HAP-1 (cell line): ENCODE data around the gene COL25A1.
A peak's percentile ranks its signal among the peaks of the same experiment; 100 is the strongest.

Experiments used
- DNase-seq, 2 experiments: peaks; one replicate each; pipeline ENCODE4 v3.0.0-alpha.2; 2016 to 2020; ENCODE audit warnings: low spot score in 2 of 2
- H3K27me3 ChIP-seq: fragments of 250-450 bp; sonication (Bioruptor Pico); 2 replicates; pipeline ENCODE4 v1.5.1; 2020; ENCODE audit warnings: low read depth, mild to moderate bottlenecking, moderate library complexity
- H3K36me3 ChIP-seq: fragments of 250-450 bp; sonication (Bioruptor Pico); replicated peaks from 2 replicates; pipeline ENCODE4 v1.5.1; 2020; ENCODE audit warnings: mild to moderate bottlenecking
- H3K4me1 ChIP-seq: fragments of 250-450 bp; sonication (Bioruptor Pico); 2 replicates; pipeline ENCODE4 v1.5.1; 2020; ENCODE audit warnings: mild to moderate bottlenecking
- H3K4me3 ChIP-seq: fragments of 250-450 bp; sonication (Bioruptor Pico); 2 replicates; pipeline ENCODE4 v1.5.1; 2020; ENCODE audit warnings: mild to moderate bottlenecking, moderate library complexity
- H3K9me3 ChIP-seq: fragments of 250-450 bp; sonication (Bioruptor Pico); 2 replicates; pipeline ENCODE4 v1.5.1; 2020; ENCODE audit warnings: mild to moderate bottlenecking, moderate library complexity
- in situ Hi-C: fragments of 300-500 bp; cut with MboI; formaldehyde crosslinking; loops from 3 replicates; pipeline ENCODE4 v1.14.3; 2020; ENCODE audit warnings: low sequenced_read_pairs, inconsistent platforms, mixed read lengths

Gene COL25A1

GRCh38 chr4:108902769-108903168, 399.7 kb downstream of the COL25A1 start:
- in situ Hi-C loops: no loop called here
- H3K27me3 ChIP-seq: no peaks in the 10 kb centered on the region
- no peak for DNase-seq
- H3K9me3 ChIP-seq: no peaks in the 10 kb centered on the region
- H3K4me3 ChIP-seq: no peak overlapping the region
- H3K4me1 ChIP-seq: peaks cover 10% of the 10 kb centered on the region
- no peaks in the 10 kb centered on the region for H3K36me3 ChIP-seq

DNA sequence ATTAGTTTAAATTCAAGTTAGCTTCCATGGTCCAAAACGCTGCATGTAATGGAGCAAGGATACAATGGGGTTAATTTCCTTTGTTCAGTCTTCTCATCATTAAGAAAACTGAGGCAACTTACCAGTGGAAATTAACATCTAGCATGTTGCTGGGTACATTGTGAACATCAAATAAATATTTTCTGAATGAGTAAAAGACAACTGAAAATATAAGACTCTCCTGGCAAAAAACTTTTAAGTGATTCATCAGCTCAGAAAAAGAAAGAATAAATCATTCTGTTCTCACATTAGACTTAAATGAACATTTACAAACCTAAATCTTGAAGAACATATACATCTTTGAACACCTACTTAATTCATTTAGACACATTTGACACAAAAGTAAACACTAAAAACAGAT, 401.2 kb downstream of the COL25A1 start:
- in situ Hi-C loops: no loop called here
- Histone ChIP-seq H3K4me3 (no peak overlapping the region), H3K9me3 (no peaks in the 10 kb centered on the region), H3K27me3 (no peaks in the 10 kb centered on the region), H3K36me3 (no peaks in the 10 kb centered on the region), H3K4me1 (peaks cover 10% of the 10 kb centered on the region)
- no peak for DNase-seq

DNA sequence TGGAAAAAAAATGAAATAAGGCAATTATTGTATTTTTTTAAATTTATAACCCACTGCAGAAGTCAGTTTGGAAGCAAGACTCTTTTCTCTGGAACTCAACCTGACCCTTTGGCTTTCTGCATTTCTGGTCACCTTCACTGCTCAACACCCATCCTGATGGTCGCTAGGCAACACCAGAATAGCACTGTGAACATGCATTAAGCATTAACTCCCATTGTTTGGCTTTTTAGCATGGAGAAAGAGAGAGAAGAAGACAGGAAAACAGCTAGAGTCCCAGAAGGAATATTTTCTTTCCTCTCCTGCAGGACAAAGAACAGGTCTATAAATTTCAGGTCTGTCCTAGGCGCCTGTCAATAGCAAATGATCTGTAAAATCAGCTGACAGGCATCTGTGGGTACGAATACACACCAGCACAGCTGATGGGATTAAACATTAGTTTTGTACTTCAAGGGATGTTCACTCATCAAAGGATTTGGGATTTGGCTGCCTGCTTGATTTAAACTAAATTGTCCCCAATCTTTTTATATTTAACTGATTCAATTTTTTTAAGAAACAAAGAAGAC, 402.4 kb downstream of the COL25A1 start:
- in situ Hi-C loops: no loop called here
- peaks cover 10% of the 10 kb centered on the region for H3K4me1 ChIP-seq

DNA sequence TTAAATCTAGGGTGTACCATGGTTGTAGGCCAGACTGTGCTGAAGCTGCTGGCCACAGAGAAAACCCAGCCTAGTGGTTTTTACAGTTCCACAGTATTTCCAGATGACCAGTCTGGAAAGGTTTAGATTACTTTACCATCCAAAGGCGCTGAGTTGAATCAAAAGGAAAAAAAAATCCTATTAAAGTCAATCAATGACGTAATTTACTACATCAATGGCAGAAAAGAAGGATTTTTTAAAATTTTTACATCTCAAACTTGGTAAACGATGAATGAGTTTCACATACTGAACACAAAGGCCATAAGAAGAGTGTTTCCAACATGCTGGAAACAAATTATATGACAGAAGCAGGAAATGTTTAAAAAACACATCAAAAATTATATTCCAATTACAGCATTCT, 409.0 kb downstream of the COL25A1 start:
- H3K4me1 ChIP-seq: peaks cover 11% of the 10 kb centered on the region
- no peaks in the 10 kb centered on the region for H3K36me3 ChIP-seq
- H3K27me3 ChIP-seq: no peaks in the 10 kb centered on the region
- no peak overlapping the region for H3K4me3 ChIP-seq
- no peak for DNase-seq
- in situ Hi-C loops: no loop called here
- no peaks in the 10 kb centered on the region for H3K9me3 ChIP-seq

More for the DNA sequence above, 402.4 kb downstream of the COL25A1 start:
- Histone ChIP-seq H3K9me3 (no peaks in the 10 kb centered on the region), H3K36me3 (no peaks in the 10 kb centered on the region), H3K27me3 (no peaks in the 10 kb centered on the region), H3K4me3 (no peak overlapping the region)
- DNase-seq: peak; percentile 22 to 45

- Histone ChIP-seq H3K4me1 (peaks cover 22% of the 10 kb centered on the region), H3K27me3 (no peaks in the 10 kb centered on the region), H3K4me3 (no peak overlapping the region), H3K9me3 (no peaks in the 10 kb centered on the region), H3K36me3 (no peaks in the 10 kb centered on the region)
- in situ Hi-C loops: no loop called here
- DNase-seq: no peak
Observed at GRCh38 chr4:108891896-108892590, 410.4 kb downstream of the COL25A1 start.

DNA sequence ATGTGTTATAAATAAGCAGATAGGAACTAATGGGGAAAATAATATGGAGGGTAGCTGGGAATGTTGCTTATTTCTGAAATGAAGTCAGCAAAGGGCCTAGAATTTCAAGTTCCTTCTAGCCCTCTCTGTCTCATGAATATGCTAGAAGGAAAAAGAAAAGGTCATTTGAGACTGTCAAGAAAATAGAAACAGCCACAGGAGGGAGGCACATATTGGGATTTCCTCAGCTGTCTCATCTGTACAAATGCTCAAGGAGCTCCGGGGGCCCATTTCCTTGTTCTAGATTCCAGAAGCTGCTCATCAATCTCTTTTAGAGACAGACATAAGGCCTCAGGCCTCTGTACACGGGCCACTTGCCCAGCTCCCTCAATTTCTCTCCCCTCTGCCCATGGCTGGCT, 412.0 kb downstream of the COL25A1 start:
- in situ Hi-C loops: no loop called here
- H3K27me3 ChIP-seq: no peaks in the 10 kb centered on the region
- H3K9me3 ChIP-seq: no peaks in the 10 kb centered on the region

DNA sequence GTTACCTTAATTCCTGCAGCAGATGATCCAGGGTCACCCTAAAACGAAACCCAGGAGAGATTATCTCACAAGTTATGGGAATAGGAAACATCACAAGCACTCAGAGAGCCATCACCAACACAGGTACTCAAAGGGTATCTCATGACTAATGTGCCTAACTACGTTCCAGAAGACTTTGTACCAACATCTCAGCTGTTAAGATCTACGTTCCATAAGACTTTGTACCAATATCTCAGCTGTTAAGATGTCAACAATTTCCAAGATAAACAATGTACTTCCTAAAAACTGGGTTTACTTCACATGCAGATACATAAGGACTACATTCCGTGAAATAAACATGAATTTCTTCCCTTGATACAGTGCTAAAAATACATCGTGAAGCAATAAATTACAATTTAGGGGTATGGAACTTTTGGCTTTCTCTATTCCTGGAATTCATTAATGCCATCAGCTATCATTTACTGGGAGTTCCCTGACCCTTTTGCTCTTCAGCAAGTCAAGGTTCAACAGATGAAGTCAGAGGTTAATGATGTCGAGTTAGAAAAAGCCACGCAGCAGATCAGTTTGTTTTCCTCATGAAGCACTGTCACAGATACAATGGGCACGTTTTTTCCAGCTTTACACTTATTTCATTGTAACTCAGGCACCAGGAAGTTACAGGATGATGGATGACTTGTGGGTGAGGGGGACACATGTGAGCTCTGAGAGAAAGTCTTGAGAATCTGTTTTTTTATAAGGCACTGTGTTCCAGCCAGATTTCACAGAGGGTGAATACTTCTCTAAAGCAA, 412.6 kb downstream of the COL25A1 start:
- no peak for DNase-seq
- Histone ChIP-seq H3K4me3 (no peak overlapping the region), H3K4me1 (peaks cover 29% of the 10 kb centered on the region), H3K9me3 (no peaks in the 10 kb centered on the region), H3K36me3 (no peaks in the 10 kb centered on the region), H3K27me3 (no peaks in the 10 kb centered on the region)
- in situ Hi-C loops: no loop called here

More for the DNA sequence above, 412.0 kb downstream of the COL25A1 start:
- Histone ChIP-seq H3K36me3 (no peaks in the 10 kb centered on the region), H3K4me1 (peaks cover 25% of the 10 kb centered on the region), H3K4me3 (no peak overlapping the region)
- no peak for DNase-seq

GRCh38 chr4:108888769-108889168, 413.7 kb downstream of the COL25A1 start:
- in situ Hi-C loops: no loop called here

DNA sequence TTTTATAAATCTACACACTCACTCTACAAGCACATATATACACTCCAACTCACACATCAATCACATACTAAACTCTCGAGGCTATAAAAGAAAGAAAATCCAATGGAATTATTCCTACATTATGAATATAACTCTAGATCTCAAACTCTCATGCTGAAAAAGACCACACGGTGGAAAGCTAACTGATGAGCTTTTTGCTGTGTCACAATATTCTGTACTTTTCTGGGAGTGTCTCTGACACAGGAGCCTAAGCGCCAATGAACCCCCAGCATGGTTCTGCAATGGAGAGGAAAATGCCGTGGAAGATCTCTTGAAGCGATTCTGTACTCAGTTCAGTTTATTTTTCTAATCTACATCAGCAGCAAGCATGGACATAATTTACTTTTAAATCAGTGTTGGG, 415.4 kb downstream of the COL25A1 start:
- H3K36me3 ChIP-seq: no peaks in the 10 kb centered on the region
- no peak overlapping the region for H3K4me3 ChIP-seq
- no peaks in the 10 kb centered on the region for H3K27me3 ChIP-seq
- peaks cover 34% of the 10 kb centered on the region for H3K4me1 ChIP-seq
- DNase-seq: no peak
- in situ Hi-C loops: no loop called here
- no peaks in the 10 kb centered on the region for H3K9me3 ChIP-seq

More at GRCh38 chr4:108888769-108889168, 413.7 kb downstream of the COL25A1 start:
- Histone ChIP-seq H3K4me1 (peaks cover 34% of the 10 kb centered on the region), H3K36me3 (no peaks in the 10 kb centered on the region), H3K9me3 (no peaks in the 10 kb centered on the region), H3K27me3 (no peaks in the 10 kb centered on the region), H3K4me3 (no peak overlapping the region)
- peak in 1 of 2 experiments; percentile 48 for DNase-seq

GRCh38 chr4:108885211-108885610, 417.2 kb downstream of the COL25A1 start:
- in situ Hi-C loops: no loop called here
- H3K36me3 ChIP-seq: no peaks in the 10 kb centered on the region
- no peak for DNase-seq
- no peak overlapping the region for H3K4me3 ChIP-seq
- H3K9me3 ChIP-seq: no peaks in the 10 kb centered on the region
- H3K27me3 ChIP-seq: no peaks in the 10 kb centered on the region
- peaks cover 34% of the 10 kb centered on the region for H3K4me1 ChIP-seq

DNA sequence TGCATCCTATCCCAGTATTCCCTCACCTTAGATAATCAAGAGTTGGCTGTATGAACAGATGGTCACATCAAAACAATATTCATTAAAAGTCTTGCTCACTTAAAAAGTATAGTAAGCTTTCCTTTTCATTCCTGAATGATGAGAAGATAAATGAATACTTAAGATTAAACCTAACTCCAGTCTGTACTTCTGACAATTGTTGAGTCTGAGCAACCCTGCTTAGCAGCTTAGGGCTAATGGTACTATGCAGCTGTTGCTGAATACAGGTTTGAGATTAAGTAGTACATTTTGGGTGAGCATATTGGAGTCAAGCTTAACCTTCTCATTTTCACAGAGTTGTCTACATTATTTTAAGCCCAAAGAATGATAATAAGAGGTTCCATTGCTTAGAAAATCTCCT, 417.9 kb downstream of the COL25A1 start:
- in situ Hi-C loops: no loop called here
- no peaks in the 10 kb centered on the region for H3K9me3 ChIP-seq
- H3K27me3 ChIP-seq: no peaks in the 10 kb centered on the region
- DNase-seq: no peak
- H3K4me1 ChIP-seq: peaks cover 34% of the 10 kb centered on the region
- no peaks in the 10 kb centered on the region for H3K36me3 ChIP-seq
- H3K4me3 ChIP-seq: no peak overlapping the region

DNA sequence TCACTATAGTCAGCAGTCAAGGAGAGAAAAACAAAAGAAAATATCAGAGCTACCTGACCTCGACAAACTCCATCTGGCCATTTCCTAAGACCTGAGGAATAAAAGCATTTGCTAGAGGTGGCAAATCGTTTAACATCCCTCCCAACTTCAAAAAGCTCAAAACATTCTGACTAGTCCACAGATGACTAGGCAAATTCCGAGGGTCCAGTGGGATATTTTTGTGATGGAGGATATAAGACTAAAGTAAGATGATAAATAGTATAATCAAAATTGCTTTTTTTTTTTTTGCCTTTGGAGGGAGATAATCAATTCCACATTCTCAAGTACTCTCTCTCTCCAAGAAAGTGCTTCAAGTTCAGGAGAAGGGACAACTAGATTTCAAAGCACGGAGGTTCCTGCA, 420.5 kb downstream of the COL25A1 start:
- Histone ChIP-seq H3K4me1 (peaks cover 32% of the 10 kb centered on the region), H3K9me3 (no peaks in the 10 kb centered on the region), H3K27me3 (no peaks in the 10 kb centered on the region), H3K36me3 (no peaks in the 10 kb centered on the region), H3K4me3 (no peak overlapping the region)
- in situ Hi-C loops: no loop called here
- no peak for DNase-seq

DNA sequence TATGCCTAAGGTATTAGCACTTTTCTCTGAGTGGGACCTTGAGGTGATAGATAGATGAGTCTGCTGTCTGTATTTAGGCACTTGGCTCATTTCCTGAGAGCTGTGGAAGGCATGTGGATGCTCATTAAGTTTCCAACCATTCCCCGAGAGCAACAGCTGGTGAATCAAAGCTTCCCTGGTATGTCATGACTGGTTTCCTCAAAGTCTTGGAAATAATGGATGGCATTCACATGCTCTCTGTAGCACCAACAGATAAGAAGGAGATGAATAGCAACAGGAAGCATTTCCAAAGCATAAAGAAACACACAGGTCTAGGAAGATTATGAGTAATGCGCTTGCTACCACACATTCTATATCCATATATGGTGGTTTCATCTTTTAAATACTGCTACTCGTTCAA, 421.3 kb downstream of the COL25A1 start:
- H3K4me3 ChIP-seq: no peak overlapping the region
- peaks cover 32% of the 10 kb centered on the region for H3K4me1 ChIP-seq
- in situ Hi-C loops: no loop called here
- no peaks in the 10 kb centered on the region for H3K27me3 ChIP-seq
- no peak for DNase-seq
- no peaks in the 10 kb centered on the region for H3K36me3 ChIP-seq
- H3K9me3 ChIP-seq: no peaks in the 10 kb centered on the region

GRCh38 chr4:108878806-108879205, 423.7 kb downstream of the COL25A1 start:
- no peaks in the 10 kb centered on the region for H3K27me3 ChIP-seq
- H3K4me3 ChIP-seq: no peak overlapping the region
- peaks cover 33% of the 10 kb centered on the region for H3K4me1 ChIP-seq
- no peaks in the 10 kb centered on the region for H3K36me3 ChIP-seq
- in situ Hi-C loops: no loop called here
- no peaks in the 10 kb centered on the region for H3K9me3 ChIP-seq
- no peak for DNase-seq
